ENCODE results near the gene TMEM256.

Gene TMEM256

GRCh38 chr17:7429722-7430121 is 25.8 kb upstream of the TMEM256 start:
- no peak for DNase-seq (ENCODE audit: low spot score)

GRCh38 chr17:7428557-7428956 is 24.7 kb upstream of the TMEM256 start, which contains the start of gene SPEM3:
TSS of gene SPEM3 (plus strand) at chr17:7428857. CDS start at chr17:7428903, 46 bp downstream.
- DNase-seq (ENCODE audit: low spot score), result no peak

DNA sequence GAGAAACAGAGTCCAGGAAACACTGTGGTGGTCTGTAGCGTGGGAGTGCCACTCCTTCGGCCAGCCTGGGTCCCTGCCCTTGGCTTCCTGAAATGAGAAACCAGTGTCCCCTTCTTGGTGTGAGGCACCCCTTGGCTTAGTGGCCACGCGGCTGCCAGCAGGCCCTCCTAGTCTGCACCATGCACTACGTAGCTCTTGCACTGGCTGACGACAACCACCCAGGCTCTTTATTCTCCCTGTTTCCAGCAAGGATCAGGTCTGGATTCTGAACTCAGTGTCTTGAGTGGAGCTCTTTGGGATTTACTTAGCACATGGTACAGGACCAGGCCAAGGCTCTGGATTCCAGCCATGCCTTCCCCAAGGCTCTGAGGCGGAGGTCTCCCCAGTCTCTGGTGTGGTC is 23.7 kb upstream of the TMEM256 start:
- DNase-seq (ENCODE audit: low spot score), result no peak

DNA sequence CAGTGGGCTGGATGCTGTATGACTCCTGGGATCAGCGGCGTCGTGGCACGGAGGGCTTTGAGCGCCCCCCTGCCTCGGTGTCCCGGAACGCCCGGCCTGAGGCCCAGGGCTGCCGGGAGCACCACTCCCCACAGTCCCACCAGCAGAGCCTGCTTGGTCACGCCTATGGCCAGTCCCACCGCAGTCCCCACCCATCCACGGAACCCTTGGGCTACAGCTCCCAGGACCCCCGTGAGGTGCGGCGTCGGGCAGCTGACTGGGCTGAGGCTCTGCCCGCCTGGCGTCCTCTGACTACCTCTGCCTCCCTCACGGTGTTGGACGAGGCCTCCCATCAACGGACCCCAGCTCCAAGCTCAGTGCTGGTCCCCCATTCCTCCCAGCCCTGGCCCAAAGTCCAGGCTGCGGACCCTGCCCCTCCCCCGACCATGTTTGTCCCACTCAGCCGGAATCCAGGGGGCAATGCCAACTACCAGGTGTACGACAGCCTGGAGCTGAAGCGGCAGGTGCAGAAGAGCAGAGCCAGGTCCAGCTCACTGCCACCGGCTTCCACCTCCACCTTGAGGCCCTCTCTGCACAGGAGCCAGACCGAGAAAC is 23.1 kb upstream of the TMEM256 start:
- DNase-seq (ENCODE audit: low spot score), result no peak

GRCh38 chr17:7426203-7426863 is 22.4 kb upstream of the TMEM256 start:
- DNase-seq (ENCODE audit: low spot score), result no peak

DNA sequence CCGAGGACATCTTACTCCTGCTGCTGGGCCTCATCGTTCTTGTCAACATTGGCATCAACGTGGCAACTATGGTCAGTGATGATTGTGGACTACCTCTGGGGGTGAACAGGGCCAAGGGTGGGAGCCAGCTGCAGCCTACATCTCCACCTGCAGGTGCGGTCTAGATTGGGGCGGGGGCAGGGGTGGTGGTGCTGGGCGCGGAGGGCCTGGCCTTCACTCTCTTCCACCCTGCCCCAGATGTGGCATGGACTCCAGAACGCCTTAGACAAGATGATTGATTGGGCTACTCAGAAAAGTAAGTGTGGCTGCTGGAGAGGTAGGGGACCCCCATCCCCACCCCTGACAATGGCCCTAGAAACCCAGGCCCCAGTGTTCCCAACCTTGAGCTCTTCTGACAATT is 21.9 kb upstream of the TMEM256 start:
- DNase-seq (ENCODE audit: low spot score), result no peak

DNA sequence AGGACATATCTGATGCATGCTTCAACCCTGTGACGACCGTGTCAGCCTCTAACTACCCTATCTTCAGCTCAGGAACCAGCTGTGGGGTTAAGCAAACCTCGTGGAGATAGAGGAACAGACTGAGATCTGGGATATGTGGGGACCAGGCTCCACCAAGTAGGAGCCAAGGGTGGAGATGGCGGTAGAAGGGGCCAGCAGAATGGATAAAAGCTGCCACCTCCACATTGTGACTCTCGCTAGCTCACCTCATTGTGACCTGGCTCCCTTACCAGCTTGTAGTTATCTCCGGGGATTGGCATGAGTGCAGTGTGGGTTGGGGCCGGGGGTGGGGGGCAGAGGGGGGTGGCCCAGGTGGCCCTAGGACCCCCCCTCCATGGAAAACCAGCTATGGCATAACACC is 21.4 kb upstream of the TMEM256 start, which contains the start of gene SPEM2:
TSS of gene SPEM2 (plus strand) at position 301 of the 400 bp plus-strand sequence. CDS start at position 374, 73 bp downstream.
- no peak for DNase-seq (ENCODE audit: low spot score)

- DNase-seq (ENCODE audit: low spot score), result no peak
These were observed 19.8 kb upstream of the TMEM256 start for GRCh38 chr17:7423679-7424078.

DNA sequence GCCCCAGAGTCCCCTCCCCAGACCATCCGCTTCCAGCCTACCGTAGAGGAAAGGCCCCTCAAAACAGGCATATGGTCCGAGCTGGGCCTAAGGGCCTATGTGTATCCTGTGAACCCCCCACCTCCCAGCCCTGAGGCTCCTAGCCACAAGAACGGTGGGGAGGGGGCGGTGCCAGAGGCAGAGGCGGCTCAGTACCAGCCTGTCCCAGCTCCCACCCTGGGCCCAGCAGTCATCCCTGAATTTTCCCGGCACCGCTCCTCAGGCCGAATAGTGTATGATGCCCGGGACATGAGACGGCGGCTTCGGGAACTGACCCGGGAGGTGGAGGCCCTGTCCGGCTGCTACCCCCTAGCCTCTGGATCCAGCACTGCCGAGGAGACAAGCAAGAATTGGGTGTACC is 17.3 kb upstream of the TMEM256 start:
- DNase-seq (ENCODE audit: low spot score), result no peak

- DNase-seq (ENCODE audit: low spot score), result no peak
These were observed 16.1 kb upstream of the TMEM256 start, which contains the start of gene SPEM1 for GRCh38 chr17:7419819-7420610. TSS of gene SPEM1 (plus strand) at chr17:7420324. CDS start at chr17:7420385, 61 bp downstream.

DNA sequence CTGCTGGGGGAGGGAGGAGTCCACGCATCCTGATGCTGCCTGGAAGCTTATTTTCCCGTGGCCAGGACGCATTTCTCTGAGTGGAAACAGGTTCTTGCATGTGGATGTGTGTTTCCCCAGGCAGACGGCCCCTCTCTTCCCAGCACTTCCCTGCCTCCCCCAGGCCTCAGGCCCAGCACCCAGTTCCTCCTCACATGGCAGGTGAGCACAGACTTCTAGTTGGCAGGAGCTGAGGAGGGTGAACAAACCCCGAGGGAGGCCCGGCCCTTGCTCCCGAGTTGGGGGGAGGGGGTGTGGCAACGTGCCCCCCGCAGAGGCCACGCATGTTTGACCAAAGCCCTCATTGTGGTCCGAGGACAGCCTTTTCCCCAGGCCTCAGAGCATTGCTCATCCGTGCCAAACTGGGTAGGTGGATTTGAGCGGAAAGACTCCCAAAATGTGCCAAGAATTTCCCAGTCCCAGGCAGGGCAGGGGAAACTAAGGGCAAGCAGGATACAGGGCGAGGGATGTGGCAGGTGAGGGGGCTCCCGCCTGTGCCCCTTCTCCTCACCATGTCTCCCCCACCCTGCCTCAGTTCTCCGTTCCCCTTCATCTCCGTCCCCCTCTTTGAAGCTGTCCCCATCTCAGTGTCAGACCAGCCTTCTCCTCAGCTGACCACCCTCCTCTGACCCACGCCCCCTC is 14.7 kb upstream of the TMEM256 start:
- DNase-seq (ENCODE audit: low spot score), result no peak

DNA sequence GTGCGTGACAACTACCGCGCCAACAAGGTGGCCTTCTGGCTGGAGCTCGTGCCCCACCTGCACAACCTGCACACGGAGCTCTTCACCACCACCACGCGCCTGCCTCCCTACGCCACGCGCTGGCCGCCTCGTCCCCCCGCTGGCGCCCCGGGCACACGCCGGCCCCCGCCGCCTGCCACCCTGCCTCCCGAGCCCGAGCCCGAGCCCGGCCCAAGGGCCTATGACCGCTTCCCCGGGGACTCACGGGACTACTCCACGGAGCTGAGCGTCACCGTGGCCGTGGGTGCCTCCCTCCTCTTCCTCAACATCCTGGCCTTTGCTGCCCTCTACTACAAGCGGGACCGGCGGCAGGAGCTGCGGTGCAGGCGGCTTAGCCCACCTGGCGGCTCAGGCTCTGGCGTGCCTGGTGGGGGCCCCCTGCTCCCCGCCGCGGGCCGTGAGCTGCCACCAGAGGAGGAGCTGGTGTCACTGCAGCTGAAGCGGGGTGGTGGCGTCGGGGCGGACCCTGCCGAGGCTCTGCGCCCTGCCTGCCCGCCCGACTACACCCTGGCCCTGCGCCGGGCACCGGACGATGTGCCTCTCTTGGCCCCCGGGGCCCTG is 13.3 kb upstream of the TMEM256 start:
- no peak for DNase-seq (ENCODE audit: low spot score)

GRCh38 chr17:7416323-7416722 is 12.4 kb upstream of the TMEM256 start:
- DNase-seq (ENCODE audit: low spot score), result no peak

- no peak for DNase-seq (ENCODE audit: low spot score)
These were observed 11.9 kb upstream of the TMEM256 start for GRCh38 chr17:7415784-7416183.

DNA sequence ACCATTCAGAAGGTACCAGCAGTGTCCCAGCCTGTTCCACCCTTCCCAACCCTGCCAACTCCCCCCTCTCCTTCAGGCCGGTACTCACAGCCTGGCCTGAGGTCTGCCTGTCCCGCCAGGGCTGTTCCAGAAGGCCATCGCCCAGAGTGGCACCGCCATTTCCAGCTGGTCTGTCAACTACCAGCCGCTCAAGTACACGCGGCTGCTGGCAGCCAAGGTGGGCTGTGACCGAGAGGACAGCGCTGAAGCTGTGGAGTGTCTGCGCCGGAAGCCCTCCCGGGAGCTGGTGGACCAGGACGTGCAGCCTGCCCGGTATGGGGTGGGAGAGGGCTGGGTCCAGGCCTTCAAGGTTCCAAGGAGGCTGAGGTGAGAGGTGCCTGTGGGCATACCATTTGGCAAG is 10.9 kb upstream of the TMEM256 start:
- no peak for DNase-seq (ENCODE audit: low spot score)

- DNase-seq (ENCODE audit: low spot score), result peak; percentile 79
These were observed 9.6 kb upstream of the TMEM256 start for GRCh38 chr17:7413346-7413985.

DNA sequence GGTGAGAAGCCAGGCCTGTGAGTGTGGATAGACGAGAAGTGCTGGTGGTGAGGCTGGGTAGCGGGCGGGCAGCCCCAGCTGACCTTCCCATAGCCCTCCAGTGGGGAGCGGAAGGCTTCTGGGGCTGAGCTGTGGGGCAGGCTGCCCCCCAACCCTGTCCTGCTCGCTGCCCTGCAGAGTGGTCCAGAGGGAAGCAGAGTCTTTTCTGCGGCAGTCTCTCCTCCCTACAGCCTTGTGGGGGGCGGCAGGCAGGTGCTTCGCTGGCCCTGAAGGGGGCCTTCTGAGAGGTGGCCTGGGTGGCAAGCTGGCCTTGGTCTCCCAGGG is 7.5 kb upstream of the TMEM256 start:
- DNase-seq (ENCODE audit: low spot score), result no peak

DNA sequence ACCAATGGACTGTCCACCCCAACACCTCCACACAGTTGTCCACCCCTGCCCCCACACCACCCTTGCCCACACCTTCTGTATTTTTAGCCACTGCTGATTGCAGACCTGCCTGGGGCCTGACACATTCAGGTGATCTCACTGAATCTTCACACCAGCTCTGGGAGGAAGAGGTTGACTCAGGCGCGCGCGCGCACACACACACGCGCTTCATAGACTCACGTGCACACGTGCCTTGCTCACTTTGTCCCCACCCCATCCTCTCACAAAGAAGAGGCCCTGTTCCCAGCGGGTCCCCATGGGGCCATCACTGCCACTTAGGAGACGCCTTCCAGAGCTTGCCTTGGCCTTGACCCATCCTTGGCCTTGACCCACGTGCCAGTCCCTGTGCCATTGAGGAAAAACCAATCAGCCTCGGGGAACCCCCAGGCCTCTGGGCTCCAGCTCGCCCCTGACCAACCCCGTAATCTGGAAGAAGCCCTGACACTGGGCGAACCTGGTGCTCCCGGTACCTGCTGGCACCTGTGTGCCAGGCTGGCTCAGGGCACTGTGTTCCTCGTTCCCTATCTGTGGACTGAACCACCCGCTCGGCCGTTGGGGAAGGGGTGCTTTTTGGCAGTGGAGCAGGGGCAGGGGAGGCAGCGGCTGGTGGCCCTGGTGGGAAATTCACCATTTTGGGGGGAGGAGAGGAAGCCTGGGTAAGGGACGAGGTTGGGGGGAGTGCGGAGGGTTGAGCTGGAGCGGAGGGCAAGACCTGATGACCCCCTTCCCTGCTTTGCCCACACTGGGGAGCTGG is 6.9 kb upstream of the TMEM256 start:
- no peak for DNase-seq (ENCODE audit: low spot score)

GRCh38 chr17:7409716-7410115 is 5.8 kb upstream of the TMEM256 start:
- no peak for DNase-seq (ENCODE audit: low spot score)

GRCh38 chr17:7408863-7409262 is 5.0 kb upstream of the TMEM256 start:
- no peak for DNase-seq (ENCODE audit: low spot score)

- DNase-seq (ENCODE audit: low spot score), result no peak
These were observed 4.4 kb upstream of the TMEM256 start for GRCh38 chr17:7408252-7408727.
